B cell (primary cell): ENCODE data around the gene NTM. TPM values are rescaled to one million over a fixed set of nuclear protein-coding genes. Genes with fewer than 3 reads are reported as not detected.

ENCODE experiments used
- ATAC-seq: fragments of 200-7000 bp; cut with Tn5 transposase; one replicate; pipeline ENCODE4 v1.10.0; 2021; ENCODE audit warnings: low read depth, mild to moderate bottlenecking, moderate number of reproducible peaks, moderate library complexity
- CTCF ChIA-PET: fragments of 350-600 bp; sonication (Branson Sonifier 250); formaldehyde crosslinking; loops from one replicate; lab custom pipeline; 2021; ENCODE audit warnings: antibody characterized with exemption, inconsistent platforms; lab: Charles Lee
- POLR2A ChIA-PET: fragments of 350-600 bp; sonication (Branson Sonifier 250); formaldehyde crosslinking; loops from one replicate; lab custom pipeline; 2021; ENCODE audit warnings: antibody characterized with exemption; lab: Charles Lee
- DNase-seq: peaks from one replicate; pipeline ENCODE4 v3.0.0; 2013
- H2AFZ ChIP-seq: 2 replicates; pipeline ENCODE4 v1.6.1; 2012; ENCODE audit warnings: mild to moderate bottlenecking, low read depth, low read length; ENCODE audit not compliant: insufficient read depth, poor library complexity, severe bottlenecking
- H3K27ac ChIP-seq, 2 donors: 1 replicate in 1 of 2; 2 replicates in 1 of 2; pipeline ENCODE4 v1.5.1; 2012 to 2013; ENCODE audit warnings: low read length in 2 of 2, mild to moderate bottlenecking in 2 of 2, moderate library complexity in 1 of 2
- H3K27me3 ChIP-seq, 4 experiments: fragments of 200-600 bp in 1 of 4; sonication (generic) in 1 of 4; replicated peaks in 1 of 4; 1 replicate in 2 of 4; 2 replicates in 2 of 4; pipeline versions ENCODE4 v1.6.1 to v1.7.0; 2013 to 2016; ENCODE audit warnings: low read length in 3 of 4, mild to moderate bottlenecking in 2 of 4, mixed read lengths in 1 of 4, moderate library complexity in 1 of 4; ENCODE audit not compliant: insufficient read depth in 4 of 4, control insufficient read depth in 3 of 4; ENCODE audit errors: control extremely low read depth in 1 of 4
- H3K36me3 ChIP-seq, 2 experiments: replicated peaks in 1 of 2; 1 replicate in 1 of 2; 2 replicates in 1 of 2; pipeline versions ENCODE4 v1.6.1 to v1.7.1; 2013; ENCODE audit warnings: low read length in 1 of 2; ENCODE audit not compliant: insufficient read depth in 2 of 2, control insufficient read depth in 1 of 2; ENCODE audit errors: control extremely low read depth in 1 of 2, extremely low read depth in 1 of 2
- H3K4me1 ChIP-seq, 2 donors: fragments of 200-600 bp in 1 of 2; sonication (generic) in 1 of 2; 1 replicate in 1 of 2; 2 replicates in 1 of 2; pipeline versions ENCODE4 v1.5.1 to v1.6.1; 2013 to 2017; ENCODE audit warnings: low read length in 2 of 2; ENCODE audit not compliant: control insufficient read depth in 2 of 2, insufficient read depth in 2 of 2
- H3K4me2 ChIP-seq: replicated peaks from 2 replicates; pipeline ENCODE3; 2012; ENCODE audit warnings: mild to moderate bottlenecking, low read depth, low read length; ENCODE audit not compliant: poor library complexity, severe bottlenecking
- H3K4me3 ChIP-seq, 5 experiments: fragments of 200-600 bp in 1 of 5; sonication (generic) in 1 of 5; 1 replicate in 3 of 5; 2 replicates in 2 of 5; pipeline versions ENCODE4 v1.5.1 to v1.7.0; 2011 to 2016; ENCODE audit warnings: low read length in 4 of 5, mild to moderate bottlenecking in 4 of 5, low read depth in 2 of 5, control low read depth in 1 of 5, moderate library complexity in 1 of 5; ENCODE audit not compliant: insufficient read depth in 1 of 5; ENCODE audit errors: control extremely low read depth in 1 of 5, extremely low read depth in 1 of 5
- H3K79me2 ChIP-seq: fragments of 200-600 bp; sonication (generic); one replicate; pipeline ENCODE4 v1.6.0; 2016; ENCODE audit warnings: low read length; ENCODE audit not compliant: control insufficient read depth, insufficient read depth
- H3K9ac ChIP-seq: fragments of 200-600 bp; sonication (generic); 2 replicates; pipeline ENCODE4 v1.6.1; 2017; ENCODE audit warnings: mild to moderate bottlenecking, low read length, moderate library complexity
- H3K9me3 ChIP-seq, 3 donors: one replicate each; pipeline versions ENCODE4 v1.6.1 to v1.7.1; 2013; ENCODE audit warnings: low read length in 2 of 3; ENCODE audit not compliant: control insufficient read depth in 2 of 3, insufficient read depth in 1 of 3; ENCODE audit errors: control extremely low read depth in 1 of 3
- H4K20me1 ChIP-seq: 2 replicates; pipeline ENCODE4 v1.6.0; 2012; ENCODE audit warnings: mild to moderate bottlenecking, low read length; ENCODE audit not compliant: insufficient read depth, control insufficient read depth, poor library complexity, severe bottlenecking
- H3K27ac Mint-ChIP-seq: one replicate; pipeline ENCODE4 v1.8.0; 2021; ENCODE audit warnings: mixed read lengths
- H3K27me3 Mint-ChIP-seq: one replicate; pipeline ENCODE4 v1.8.0; 2021; ENCODE audit warnings: mixed read lengths
- H3K4me1 Mint-ChIP-seq: one replicate; pipeline ENCODE4 v1.8.0; 2021; ENCODE audit warnings: mixed read lengths
- H3K4me3 Mint-ChIP-seq: one replicate; pipeline ENCODE4 v1.8.0; 2021; ENCODE audit warnings: mixed read lengths
- H3K9me3 Mint-ChIP-seq: one replicate; pipeline ENCODE4 v1.8.0; 2022; ENCODE audit warnings: mixed read lengths; ENCODE audit not compliant: insufficient read depth
- CTCF ChIP-seq: fragments of 200-600 bp; IDR thresholded peaks from one replicate; pipeline ENCODE4 v1.8.0; 2022; ENCODE audit warnings: antibody characterized with exemption, mild to moderate bottlenecking
- EZH2 ChIP-seq: IDR thresholded peaks from 2 replicates; pipeline ENCODE4 v1.6.1; 2012; ENCODE audit warnings: borderline replicate concordance, low read depth, mild to moderate bottlenecking, moderate library complexity, low read length; ENCODE audit not compliant: insufficient read depth, poor library complexity, severe bottlenecking
- WGBS: methylation state at CpG from one replicate; pipeline ENCODE4 v1.1.5; 2013; ENCODE audit warnings: missing lambda C conversion rate; ENCODE audit not compliant: insufficient coverage; 5-methylcytosine and 5-hydroxymethylcytosine counted together
- intact Hi-C: fragments of 100-400 bp; cut with micrococcal nuclease; formaldehyde crosslinking; loops from one replicate; pipeline ENCODE4 v1.10.0; 2022
- polyA plus RNA-seq: library from polyadenylated mRNA; depleted of rRNA; stranded (reverse); fragments of >200 nt; gene quantifications from 2 replicates; pipeline ENCODE4 v1.2.3, GENCODE V29; 2012
- total RNA-seq, 2 donors: library from RNA; stranded (reverse); fragments of 120-200 nt in 1 of 2; gene quantifications; 1 replicate in 1 of 2; 2 replicates in 1 of 2; pipeline versions ENCODE4 v1.2.3 to v1.2.4, GENCODE V29; 2013 to 2022

NTM gene
- total and polyA plus RNA-seq, 2 donors (not counting 1 experiment from before 2014, with no cell fraction given) = not detected

GRCh38 chr11:131481971-131482370, 111.6 kb downstream of the NTM start:
- H3K36me3 ChIP-seq = no peaks in the 10 kb centered on the region
- H3K9ac ChIP-seq = no peak overlapping the region
- Mint-ChIP-seq H3K27ac (no peak overlapping the region), H3K4me1 (no peaks in the 10 kb centered on the region), H3K4me3 (no peak overlapping the region), H3K27me3 (no peaks in the 10 kb centered on the region), H3K9me3 (no peaks in the 10 kb centered on the region)
- no peaks in the 10 kb centered on the region for H3K9me3 ChIP-seq
- H4K20me1 ChIP-seq = no peaks in the 10 kb centered on the region
- intact Hi-C loops = no loop called here
- no peaks in the 10 kb centered on the region for H3K79me2 ChIP-seq
- ATAC-seq (no peak), DNase-seq (no peak)
- CTCF ChIA-PET = no interaction called here
- WGBS = no CpG with 5 or more reads among the region's 3 CpGs
- H3K27ac ChIP-seq = no peak overlapping the region
- no peaks in the 10 kb centered on the region for H3K27me3 ChIP-seq
- no peak overlapping the region for H3K4me3 ChIP-seq
- POLR2A ChIA-PET = no interaction called here
- H3K4me2 ChIP-seq = no peak overlapping the region
- H3K4me1 ChIP-seq = no peaks in the 10 kb centered on the region
- H2AFZ ChIP-seq = no peak overlapping the region
- TF ChIP-seq CTCF (no peak), EZH2 (no peak)

GRCh38 chr11:131483453-131483852, 113.0 kb downstream of the NTM start:
- no peak overlapping the region for H2AFZ ChIP-seq
- Mint-ChIP-seq H3K9me3 (no peaks in the 10 kb centered on the region), H3K27me3 (no peaks in the 10 kb centered on the region), H3K4me1 (no peaks in the 10 kb centered on the region), H3K27ac (no peak overlapping the region), H3K4me3 (no peak overlapping the region)
- no peaks in the 10 kb centered on the region for H3K9me3 ChIP-seq
- H3K27ac ChIP-seq = no peak overlapping the region
- intact Hi-C loops = no loop called here
- H3K27me3 ChIP-seq = no peaks in the 10 kb centered on the region
- no peaks in the 10 kb centered on the region for H4K20me1 ChIP-seq
- ChIA-PET CTCF (no interaction called here), POLR2A (no interaction called here)
- WGBS = 93% methylated on average over 7 of the region's 7 CpGs
- H3K79me2 ChIP-seq = no peaks in the 10 kb centered on the region
- no peak overlapping the region for H3K4me2 ChIP-seq
- no peak overlapping the region for H3K9ac ChIP-seq
- TF ChIP-seq CTCF (no peak), EZH2 (no peak)
- no peak overlapping the region for H3K4me3 ChIP-seq
- no peaks in the 10 kb centered on the region for H3K36me3 ChIP-seq
- no peak for DNase-seq
- no peak for ATAC-seq
- H3K4me1 ChIP-seq = no peaks in the 10 kb centered on the region
